Kidney tubule cell (primary cell): ENCODE data around the gene OMA1.
"Not testable (repeated sequence)": the region's sequence is repeated elsewhere in the genome, so short reads cannot be mapped to it uniquely, and the experiment has no call there.

Experiments
- DNase-seq: peaks from one replicate; pipeline ENCODE4 v3.0.0-alpha.2; 2018; ENCODE audit warnings: low spot score

Gene OMA1

DNA sequence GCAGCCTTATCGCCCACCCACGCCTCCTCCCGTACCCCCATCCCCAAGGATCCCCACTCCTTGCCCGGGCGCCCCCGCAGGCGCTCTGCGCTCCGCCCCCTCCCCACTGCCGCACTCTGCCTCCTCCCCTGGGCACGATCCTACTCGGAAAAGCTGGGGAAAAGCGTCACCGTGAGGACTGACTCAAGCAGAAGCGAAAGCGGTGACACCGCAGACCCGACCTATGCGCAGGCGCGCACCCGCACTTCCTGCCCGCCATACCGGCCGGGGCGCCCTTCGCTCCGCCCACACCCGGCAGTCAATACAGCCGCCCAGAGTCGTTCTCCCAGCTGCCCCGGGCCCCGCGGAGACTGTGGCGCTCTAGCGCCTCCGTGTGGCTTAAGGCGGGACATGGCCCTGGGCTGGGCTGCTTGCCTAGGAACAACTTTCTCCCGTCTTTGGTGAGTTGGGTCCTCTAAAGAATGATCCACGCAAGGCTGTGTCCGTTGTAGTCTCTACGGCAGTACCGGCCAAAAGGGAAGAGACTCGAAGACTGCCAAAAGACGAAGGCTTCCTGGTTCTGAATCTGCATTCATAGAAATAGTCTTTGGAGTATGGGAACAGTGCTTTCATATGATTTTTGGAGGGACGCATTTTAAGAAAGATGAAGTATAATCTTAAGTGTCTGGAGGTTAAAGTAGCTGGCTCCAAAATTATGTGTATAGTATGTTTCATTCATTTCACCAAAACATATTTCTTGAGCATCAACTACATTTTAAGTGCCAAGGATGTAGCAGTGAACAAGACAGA, at the start of gene OMA1:
Gene OMA1, minus strand, starts transcription at position 207 of the 789 bp plus-strand sequence. CDS start 7,432 bp downstream, outside the sequence.
- peak; percentile 97 for DNase-seq

GRCh38 chr1:58594546-58594945, 48.0 kb upstream of the OMA1 start:
- no peak for DNase-seq

DNA sequence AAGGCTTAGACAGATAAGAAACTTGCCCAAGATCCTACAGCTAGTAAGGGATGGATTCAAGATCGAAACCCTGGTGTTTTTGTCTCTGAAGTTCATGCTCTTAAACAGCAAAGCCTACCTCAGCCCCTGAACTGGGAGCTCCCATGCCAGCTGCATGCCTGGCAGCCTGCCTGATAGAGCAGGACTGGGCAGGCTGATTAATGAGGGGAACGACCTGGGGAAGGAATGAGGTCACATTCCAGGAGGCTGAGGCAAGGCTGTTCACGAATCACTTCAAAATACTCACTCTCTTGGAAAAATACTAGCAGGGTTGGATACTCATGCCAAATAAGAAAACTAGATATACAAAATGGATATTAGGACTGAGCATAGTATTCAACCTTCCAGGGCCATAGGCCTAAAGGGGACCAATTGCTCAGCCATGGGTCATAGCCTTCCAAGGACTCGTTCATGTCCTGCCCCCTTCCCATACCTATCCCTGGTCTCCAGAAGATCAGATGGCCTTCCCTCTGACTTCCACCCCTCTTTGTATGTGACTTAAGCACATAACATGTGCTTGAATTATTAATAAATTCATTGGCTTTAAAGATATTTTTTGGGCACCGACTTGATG, 46.1 kb upstream of the OMA1 start:
- DNase-seq, result peak; percentile 95

GRCh38 chr1:58591806-58592205, 45.3 kb upstream of the OMA1 start:
- no peak for DNase-seq

DNA sequence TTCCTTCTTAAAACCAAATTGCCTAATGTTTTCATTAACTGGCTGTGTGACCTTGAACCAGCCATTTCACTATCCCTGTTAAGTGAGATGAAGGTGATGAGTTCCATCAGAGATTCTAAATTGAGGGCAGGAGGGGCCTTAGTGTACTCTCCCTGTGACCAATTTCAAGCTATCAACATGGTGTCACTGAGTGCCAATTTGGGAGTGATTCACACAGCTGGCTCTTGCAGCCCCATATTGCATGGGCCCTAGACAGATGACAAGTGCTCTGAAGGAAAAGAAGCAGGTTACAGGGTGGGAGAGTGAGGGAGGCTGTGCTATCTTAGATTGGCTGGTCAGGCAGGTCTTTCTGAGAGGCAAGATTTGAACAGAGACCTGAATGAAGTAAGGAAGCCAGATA, 43.5 kb upstream of the OMA1 start:
- no peak for DNase-seq

- DNase-seq, result no peak
Measured at GRCh38 chr1:58588396-58588795, 41.9 kb upstream of the OMA1 start.

GRCh38 chr1:58587667-58588066, 41.1 kb upstream of the OMA1 start:
- no peak for DNase-seq

GRCh38 chr1:58586271-58586670, 39.7 kb upstream of the OMA1 start:
- DNase-seq, result no peak

- DNase-seq, result peak; percentile 39
Measured at GRCh38 chr1:58585581-58586151, 39.1 kb upstream of the OMA1 start.

DNA sequence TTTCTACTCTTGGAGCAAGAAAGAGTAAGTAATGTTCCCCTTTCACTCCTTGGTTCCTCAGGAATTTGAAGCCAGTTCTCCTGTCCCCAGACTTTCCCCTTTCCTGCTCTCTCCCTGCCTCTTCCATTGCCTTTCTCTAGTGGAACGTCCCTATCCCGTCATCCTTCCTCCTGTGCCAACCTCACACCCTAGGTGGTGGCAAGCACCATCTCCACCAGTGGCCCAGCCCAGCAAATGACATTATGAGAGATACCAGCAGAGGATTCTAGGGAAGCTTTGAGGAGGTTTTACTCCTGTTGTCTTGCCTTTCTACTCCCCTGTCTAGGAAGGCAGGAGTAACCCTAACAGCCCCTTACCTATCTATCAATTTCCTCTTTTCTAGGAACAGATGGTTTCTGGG, 38.6 kb upstream of the OMA1 start:
- DNase-seq, result no peak

GRCh38 chr1:58584082-58584895, 37.8 kb upstream of the OMA1 start:
- DNase-seq, result peak; percentile 95

GRCh38 chr1:58583496-58583895, 37.0 kb upstream of the OMA1 start:
- no peak for DNase-seq

DNA sequence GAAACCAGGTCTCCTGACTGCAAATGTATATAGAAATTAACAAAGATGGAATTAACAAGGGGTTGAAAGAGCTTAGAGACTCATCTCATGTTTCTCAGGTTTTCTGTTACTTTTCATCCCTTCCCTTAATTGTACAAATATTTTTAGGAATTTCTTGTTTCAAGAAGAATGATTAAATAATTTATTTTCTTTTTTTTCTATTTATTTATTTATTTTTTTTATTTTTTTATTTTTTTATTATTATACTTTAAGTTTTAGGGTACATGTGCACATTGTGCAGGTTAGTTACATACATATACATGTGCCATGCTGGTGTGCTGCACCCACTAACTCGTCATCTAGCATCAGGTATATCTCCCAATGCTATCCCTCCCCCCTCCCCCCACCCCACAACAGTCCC, 35.6 kb upstream of the OMA1 start:
- not testable (repeated sequence) for DNase-seq

- DNase-seq, result no peak
Measured at GRCh38 chr1:58581641-58582040, 35.1 kb upstream of the OMA1 start.

- DNase-seq, result peak; percentile 32
Measured at GRCh38 chr1:58580186-58580585, 33.7 kb upstream of the OMA1 start.

- peak; percentile 67 for DNase-seq
Measured at GRCh38 chr1:58577654-58578030, 31.1 kb upstream of the OMA1 start.

DNA sequence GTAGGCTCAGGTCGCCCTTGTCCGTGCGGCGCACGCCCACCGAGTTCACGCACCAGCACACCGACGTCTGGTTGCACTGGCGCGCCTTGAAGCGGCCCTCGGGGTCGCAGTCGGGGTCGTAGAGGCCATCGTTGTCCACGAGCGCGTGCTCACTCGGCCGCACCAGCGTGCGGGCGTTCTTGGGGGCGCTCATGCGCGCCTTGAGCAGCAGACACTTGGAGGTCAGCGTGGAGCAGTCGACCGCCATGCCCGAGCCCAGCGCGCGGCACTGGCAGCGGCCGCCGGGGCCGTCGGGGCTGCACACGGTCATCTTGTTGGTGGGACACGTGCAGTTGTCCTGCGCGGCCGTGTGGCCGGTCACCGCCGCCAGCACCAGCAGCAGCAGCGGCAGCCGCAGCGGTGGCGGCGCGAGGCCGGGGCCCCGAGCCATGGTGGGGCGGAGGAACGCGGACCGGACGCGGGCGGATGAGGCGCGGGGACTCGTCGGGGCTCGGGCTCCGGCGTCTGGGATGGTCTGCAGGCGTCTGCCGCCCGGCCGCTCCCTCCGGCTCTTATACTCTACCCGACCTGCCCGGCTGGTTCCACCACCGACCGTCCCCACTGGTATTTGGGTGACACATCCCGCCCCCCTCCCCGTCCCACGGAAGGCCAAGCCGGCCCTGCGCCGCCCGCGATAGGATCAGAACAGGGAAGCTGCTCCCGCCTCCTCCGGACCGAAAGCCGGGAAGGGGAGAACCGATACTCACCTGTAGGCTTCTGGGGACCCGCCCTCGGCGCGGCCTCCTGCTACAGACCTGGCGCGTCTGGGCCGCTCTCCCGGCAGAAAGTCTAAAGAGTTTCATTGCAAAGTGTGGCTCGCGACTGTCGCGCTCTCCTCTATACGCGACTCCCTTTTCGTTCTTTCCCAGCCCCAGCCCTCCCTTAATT, 30.5 kb upstream of the OMA1 start, which contains the start of gene TACSTD2:
Gene TACSTD2, minus strand, starts transcription at position 526 of the 927 bp plus-strand sequence. Its CDS starts 96 bp downstream, at position 430.
- peak; percentile 94 for DNase-seq

GRCh38 chr1:58576325-58576726, 29.8 kb upstream of the OMA1 start:
- peak; percentile 68 for DNase-seq

GRCh38 chr1:58575551-58576324, 29.2 kb upstream of the OMA1 start:
- DNase-seq, result peak; percentile 65

DNA sequence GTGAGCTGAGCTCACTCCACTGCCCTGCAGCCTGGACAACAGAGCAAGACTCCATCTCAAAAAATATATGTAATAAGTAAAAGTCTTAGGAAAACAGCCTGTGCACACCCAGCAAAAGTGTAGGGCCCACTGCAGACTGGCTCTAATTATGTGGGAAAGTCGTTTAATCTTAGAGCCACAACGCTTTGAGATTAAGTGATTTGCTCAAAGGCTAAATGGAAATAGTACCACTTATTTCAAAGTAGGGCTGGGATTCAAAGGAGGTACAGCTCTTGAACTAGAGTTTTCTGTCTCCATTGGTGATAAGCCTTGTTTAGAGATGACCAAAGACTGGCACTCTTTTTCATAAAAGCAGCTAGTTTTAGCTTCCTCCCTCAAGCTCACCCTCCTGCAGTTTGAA, 28.3 kb upstream of the OMA1 start:
- DNase-seq, result no peak
